ENCODE measurements around the gene CEP162.

DNA sequence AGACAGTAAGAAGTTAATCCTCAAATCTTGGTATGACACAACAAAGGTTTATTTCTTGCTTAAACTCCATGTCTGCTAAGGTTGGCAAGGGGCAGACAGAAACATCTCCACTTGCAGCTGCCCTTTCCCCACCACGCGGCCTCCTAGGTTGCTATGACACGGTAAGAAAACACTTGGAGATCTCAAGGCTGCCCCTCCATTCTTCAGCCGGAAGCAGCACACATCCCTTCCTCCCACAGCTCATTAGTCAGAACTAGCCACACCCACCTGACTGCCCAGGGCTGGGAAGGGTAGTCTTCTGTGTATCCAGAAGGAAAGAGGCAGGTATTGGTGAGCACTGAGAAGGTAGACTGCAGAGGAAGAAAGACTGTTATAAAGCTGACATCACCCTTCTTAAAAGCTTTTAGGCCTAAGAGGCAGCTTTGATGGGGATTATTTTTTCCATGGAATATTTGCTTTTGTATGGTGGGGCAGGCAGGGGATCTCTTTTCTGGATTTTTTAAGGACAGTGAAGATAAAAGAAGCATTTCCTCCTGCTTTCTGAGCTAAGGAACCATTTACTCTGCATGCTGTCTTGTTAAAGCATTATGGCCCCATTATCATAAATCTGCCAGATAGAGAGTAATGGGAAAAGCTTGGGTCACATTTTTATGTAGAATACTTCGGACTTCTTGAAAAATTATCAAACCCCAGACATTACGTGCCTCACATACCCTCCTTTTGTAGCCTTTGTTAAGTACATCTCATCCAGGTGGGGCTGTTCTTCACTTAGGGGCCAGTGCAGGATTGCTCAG lies 152.3 kb downstream of the CEP162 start:
- TF ChIP-seq POLR2A (IDR thresholded peaks at IDR 0.05) = no peak
- TF ChIP-seq CTCF (IDR thresholded peaks at IDR 0.05) = no peak
- TF ChIP-seq POLR2AphosphoS5 (IDR thresholded peaks at IDR 0.05) = no peak

Data from breast epithelium (tissue), 3 donors.